GM13977 (cell line): Measurements from ENCODE around the gene GJA10.
A peak's percentile ranks its signal among the peaks of the same experiment; 100 is the strongest.
"Not testable (repeated sequence)": the region's sequence is repeated elsewhere in the genome, so short reads cannot be mapped to it uniquely, and the experiment has no call there.

Source experiments
- DNase-seq: peaks from one replicate; pipeline ENCODE4 v3.0.0; 2012; ENCODE audit warnings: low spot score
- CTCF ChIP-seq: IDR thresholded peaks from 2 replicates; pipeline ENCODE4 v1.5.1; 2012; ENCODE audit warnings: mild to moderate bottlenecking, control low read depth; ENCODE audit not compliant: insufficient read depth; ENCODE audit errors: extremely low read depth, missing control alignments
- in situ Hi-C: fragments of 300-500 bp; cut with MboI; formaldehyde crosslinking; loops from one replicate; pipeline ENCODE4 v1.12.0; 2022; ENCODE audit warnings: low sequenced_read_pairs, low pct_unique_long_range_greater_than_20kb, mixed read lengths, inconsistent platforms; ENCODE audit not compliant: unreplicated experiment

GJA10 gene

GRCh38 chr6:89894169-89894568 is at the start of gene GJA10:
Gene GJA10, plus strand, starts transcription at chr6:89894469. Its CDS starts 0 bp downstream, at chr6:89894469.
- TF ChIP-seq CTCF: no peak
- in situ Hi-C loops: no loop called here
- no peak for DNase-seq

GRCh38 chr6:89847513-89847912 is 46.8 kb upstream of the GJA10 start:
- in situ Hi-C loops, DNase-seq: not testable (repeated sequence)

GRCh38 chr6:89853068-89853467 is 41.2 kb upstream of the GJA10 start:
- no peak for DNase-seq
- no peak for TF ChIP-seq CTCF
- in situ Hi-C loops: no loop called here

GRCh38 chr6:89858041-89858440 is 36.2 kb upstream of the GJA10 start:
- no peak for DNase-seq
- in situ Hi-C loops: no loop called here
- no peak for TF ChIP-seq CTCF

GRCh38 chr6:89859744-89860143 is 34.5 kb upstream of the GJA10 start:
- in situ Hi-C loops: no loop called here
- peak; percentile 37 for DNase-seq
- TF ChIP-seq CTCF: no peak

- in situ Hi-C loops: no loop called here
- no peak for DNase-seq
- TF ChIP-seq CTCF: no peak
Observed at GRCh38 chr6:89862273-89862672, 32.0 kb upstream of the GJA10 start.

- no peak for TF ChIP-seq CTCF
- in situ Hi-C loops: no loop called here
- no peak for DNase-seq
Observed at GRCh38 chr6:89862698-89863097, 31.6 kb upstream of the GJA10 start.
